K562 (cell line): ENCODE data around the gene SLC18A3. TPM values are rescaled to one million over a fixed set of nuclear protein-coding genes. Genes with fewer than 3 reads are reported as not detected.

Experiments used
- ARID2 ChIP-seq: fragments of 450-650 bp; IDR thresholded peaks from 2 replicates; pipeline ENCODE4 v1.6.1; 2017; ENCODE audit warnings: antibody characterized with exemption, mild to moderate bottlenecking
- BRD4 ChIP-seq: fragments of 200-600 bp; sonication (generic); IDR thresholded peaks from 2 replicates; pipeline ENCODE4 v1.6.1; 2017; ENCODE audit warnings: inconsistent platforms
- CEBPZ ChIP-seq: fragments of 150-350 bp; IDR thresholded peaks from 2 replicates; pipeline ENCODE4 v1.6.1; 2014; ENCODE audit warnings: low read depth, mild to moderate bottlenecking, low read length, borderline replicate concordance
- CTCF ChIP-seq, 3 experiments: IDR thresholded peaks in 2 of 3; conservative IDR thresholded peaks in 1 of 3; 2 replicates each; pipeline ENCODE4 v1.5.1; 2011 to 2012; ENCODE audit warnings: low read length in 3 of 3, mild to moderate bottlenecking in 3 of 3, control low read depth in 2 of 3, improper control_type of control experiment in 1 of 3, inconsistent platforms in 1 of 3, low read depth in 1 of 3, mixed read lengths in 1 of 3, moderate library complexity in 1 of 3; ENCODE audit not compliant: insufficient read depth in 2 of 3
- VEZF1 ChIP-seq: fragments of 200-800 bp; sonication (Bioruptor generic); IDR thresholded peaks from 2 replicates; pipeline ENCODE4 v1.6.1; 2017; ENCODE audit warnings: missing genetic modification characterization, missing compliant biosample characterization
- polyA plus RNA-seq, 8 experiments: library from polyadenylated mRNA; depleted of rRNA in 4 of 8; stranded (reverse) in 5 of 8; unstranded in 3 of 8; fragments of >200 nt; fragmentation: Nextera tagmentation in 2 of 8; fragmentation: Illumina TruSeq in 1 of 8; extraction: Ambion mirVana in 2 of 8; extraction: Trizol in 1 of 8; gene quantifications; 2 replicates each; pipeline versions ENCODE4 v1.2.1 to v1.2.3, GENCODE V29; 2011 to 2014; ENCODE audit warnings: inconsistent platforms in 1 of 8, missing spikeins in 1 of 8
- total RNA-seq, 7 experiments: library from RNA; depleted of rRNA in 6 of 7; stranded (reverse); fragments of >200 nt in 6 of 7; fragmentation: Illumina TruSeq in 2 of 7; extraction: Trizol in 2 of 7; gene quantifications; 2 replicates each; pipeline versions ENCODE4 v1.2.1 to v1.2.3, GENCODE V29; 2011 to 2021; ENCODE audit warnings: low replicate concordance in 1 of 7

The SLC18A3 gene
- total and polyA plus RNA-seq, 9 of the 15 experiments (the other 6 are each of a cell fraction or from before 2014, with no cell fraction given), result not detected

- TF ChIP-seq CTCF (IDR thresholded peaks at IDR 0.05 in 2 of 3, conservative IDR thresholded peaks at IDR 0.05 in 1 of 3; ENCODE audit: insufficient read depth in 2 of 3, low read depth in 1 of 3, low read length in 3 of 3) (peak; percentile 73 to 95 (median 91)), ARID2 (peak; percentile 28; the same call in 1 of the 2 replicates), BRD4 (no peak), VEZF1 (CRISPR knock-in tag) (no peak), CEBPZ (no peak)
These were observed 15.5 kb upstream of the SLC18A3 start (continued) for GRCh38 chr10:49594594-49594993.
